Smooth muscle cell (in vitro differentiated cells): ENCODE data around the gene MED23. TPM values are rescaled to one million over a fixed set of nuclear protein-coding genes. Genes with fewer than 3 reads are reported as not detected.

Source experiments
- DNase-seq: peaks from one replicate; lab custom pipeline; 2025; ENCODE audit not compliant: unreplicated experiment; lab: John Stamatoyannopoulos, UW
- H2AFZ ChIP-seq: fragments of 200-600 bp; sonication (generic); 2 replicates; pipeline ENCODE4 v1.6.0; 2016; ENCODE audit warnings: antibody characterized with exemption, low read depth, mild to moderate bottlenecking
- H3F3A ChIP-seq: fragments of 200-600 bp; sonication (generic); 2 replicates; pipeline ENCODE4 v1.6.0; 2017; ENCODE audit warnings: antibody characterized with exemption, low read depth
- H3K27ac ChIP-seq: fragments of 200-600 bp; sonication (generic); 2 replicates; pipeline ENCODE4 v1.5.1; 2016; ENCODE audit warnings: low read depth, mild to moderate bottlenecking
- H3K27me3 ChIP-seq: fragments of 200-600 bp; sonication (generic); 2 replicates; pipeline ENCODE4 v1.6.1; 2016; ENCODE audit warnings: low read depth, mild to moderate bottlenecking
- H3K36me3 ChIP-seq: fragments of 200-600 bp; sonication (generic); 2 replicates; pipeline ENCODE4 v1.5.1; 2016; ENCODE audit warnings: low read depth
- H3K4me1 ChIP-seq: fragments of 200-600 bp; sonication (generic); 2 replicates; pipeline ENCODE4 v1.5.1; 2016; ENCODE audit warnings: low read depth
- H3K4me2 ChIP-seq: fragments of 200-600 bp; sonication (generic); 2 replicates; pipeline ENCODE4 v1.6.0; 2016; ENCODE audit warnings: mild to moderate bottlenecking
- H3K4me3 ChIP-seq: fragments of 200-600 bp; sonication (generic); 2 replicates; pipeline ENCODE4 v1.5.1; 2016; ENCODE audit warnings: mild to moderate bottlenecking
- H3K79me2 ChIP-seq: fragments of 200-600 bp; sonication (generic); 2 replicates; pipeline ENCODE4 v1.6.0; 2016; ENCODE audit warnings: low read depth, mild to moderate bottlenecking
- H3K9ac ChIP-seq: fragments of 200-600 bp; sonication (generic); 2 replicates; pipeline ENCODE4 v1.6.0; 2016; ENCODE audit warnings: low read depth
- H3K9me3 ChIP-seq: fragments of 200-600 bp; sonication (generic); replicated peaks from 2 replicates; pipeline ENCODE4 v1.5.1; 2016; ENCODE audit warnings: low read depth
- H4K20me1 ChIP-seq: fragments of 200-600 bp; sonication (generic); 2 replicates; pipeline ENCODE4 v1.6.0; 2016; ENCODE audit warnings: low read depth
- WGBS: methylation state at CpG from one replicate; pipeline ENCODE4 v1.1.7; 2016; ENCODE audit warnings: low lambda C conversion rate; 5-methylcytosine and 5-hydroxymethylcytosine counted together
- polyA plus RNA-seq: library from polyadenylated mRNA; unstranded; fragments of >200 nt; fragmentation: Nextera tagmentation; extraction: Ambion mirVana; gene quantifications from 2 replicates; pipeline ENCODE4 v1.2.1, GENCODE V29; 2016
- total RNA-seq: library from RNA; depleted of rRNA; stranded (reverse); fragments of >200 nt; gene quantifications from 2 replicates; pipeline ENCODE4 v1.2.3, GENCODE V29; 2014
- TF ChIP-seq, protein P1 (sequence below): fragments of 200-600 bp; sonication (generic); IDR thresholded peaks from 2 replicates; pipeline ENCODE4 v1.5.1; 2017; ENCODE audit warnings: borderline replicate concordance, mild to moderate bottlenecking, antibody characterized with exemption; ENCODE audit not compliant: insufficient read depth, poor library complexity, severe bottlenecking

The MED23 gene
- total and polyA plus RNA-seq, 2 experiments from 2014 or later = 17.1 to 46.4 TPM

DNA sequence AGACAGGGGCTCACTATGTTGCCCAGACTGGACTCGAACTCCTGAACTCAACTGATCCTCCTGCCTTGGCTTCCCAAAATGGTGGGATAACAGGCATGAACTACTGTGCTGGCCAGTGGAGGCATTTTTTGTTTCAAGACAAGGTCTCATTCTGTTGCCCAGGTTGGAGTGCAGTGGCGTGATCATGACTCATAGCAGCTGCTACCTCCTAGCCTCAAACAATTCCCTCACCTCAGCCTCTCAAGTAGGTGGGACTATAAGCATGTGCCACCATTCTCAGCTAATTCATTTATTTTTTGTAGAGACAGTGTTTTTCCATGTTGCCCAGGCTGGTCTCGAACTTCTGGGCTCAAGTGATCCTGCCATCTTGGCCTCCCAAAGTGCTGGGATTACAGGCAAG is 26.3 kb upstream of the MED23 start:
- DNase-seq = no peak
- Histone ChIP-seq H3K4me3 (no peak overlapping the region), H4K20me1 (no peaks in the 10 kb centered on the region), H3K9ac (no peak overlapping the region), H2AFZ (no peak overlapping the region), H3K79me2 (no peaks in the 10 kb centered on the region), H3K27ac (no peak overlapping the region), H3K4me2 (no peak overlapping the region), H3K27me3 (no peaks in the 10 kb centered on the region), H3K4me1 (no peaks in the 10 kb centered on the region), H3K36me3 (no peaks in the 10 kb centered on the region), H3F3A (no peaks in the 10 kb centered on the region), H3K9me3 (no peaks in the 10 kb centered on the region)
- WGBS = 84% methylated on average over 3 of the region's 3 CpGs
- TF ChIP-seq, protein P1, sequence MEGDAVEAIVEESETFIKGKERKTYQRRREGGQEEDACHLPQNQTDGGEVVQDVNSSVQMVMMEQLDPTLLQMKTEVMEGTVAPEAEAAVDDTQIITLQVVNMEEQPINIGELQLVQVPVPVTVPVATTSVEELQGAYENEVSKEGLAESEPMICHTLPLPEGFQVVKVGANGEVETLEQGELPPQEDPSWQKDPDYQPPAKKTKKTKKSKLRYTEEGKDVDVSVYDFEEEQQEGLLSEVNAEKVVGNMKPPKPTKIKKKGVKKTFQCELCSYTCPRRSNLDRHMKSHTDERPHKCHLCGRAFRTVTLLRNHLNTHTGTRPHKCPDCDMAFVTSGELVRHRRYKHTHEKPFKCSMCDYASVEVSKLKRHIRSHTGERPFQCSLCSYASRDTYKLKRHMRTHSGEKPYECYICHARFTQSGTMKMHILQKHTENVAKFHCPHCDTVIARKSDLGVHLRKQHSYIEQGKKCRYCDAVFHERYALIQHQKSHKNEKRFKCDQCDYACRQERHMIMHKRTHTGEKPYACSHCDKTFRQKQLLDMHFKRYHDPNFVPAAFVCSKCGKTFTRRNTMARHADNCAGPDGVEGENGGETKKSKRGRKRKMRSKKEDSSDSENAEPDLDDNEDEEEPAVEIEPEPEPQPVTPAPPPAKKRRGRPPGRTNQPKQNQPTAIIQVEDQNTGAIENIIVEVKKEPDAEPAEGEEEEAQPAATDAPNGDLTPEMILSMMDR = no peak

DNA sequence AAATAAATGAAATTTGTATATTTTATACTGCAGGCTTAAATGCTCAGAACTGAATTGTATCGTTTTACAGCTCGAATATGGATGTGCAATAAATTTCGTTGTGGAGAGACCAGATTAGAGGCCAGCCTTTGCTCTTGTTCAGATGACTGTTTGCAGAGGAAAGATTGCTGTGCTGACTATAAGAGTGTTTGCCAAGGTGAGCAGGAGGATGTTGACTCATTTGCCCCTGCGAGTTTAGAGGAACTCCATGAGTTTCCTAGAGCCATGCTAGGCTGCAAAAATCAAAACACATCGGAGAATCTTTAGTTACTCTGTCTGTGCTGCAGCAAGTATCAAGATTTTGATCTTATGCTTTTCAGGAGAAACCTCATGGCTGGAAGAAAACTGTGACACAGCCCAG is 24.4 kb upstream of the MED23 start:
- H3K9ac ChIP-seq = no peak overlapping the region
- H3K36me3 ChIP-seq = no peaks in the 10 kb centered on the region
- 78% methylated on average over 5 of the region's 5 CpGs for WGBS
- H3K79me2 ChIP-seq = no peaks in the 10 kb centered on the region
- TF ChIP-seq, protein P1 = no peak
- H3K9me3 ChIP-seq = no peaks in the 10 kb centered on the region
- DNase-seq = no peak
- H3K27ac ChIP-seq = no peak overlapping the region
- H2AFZ ChIP-seq = no peak overlapping the region
- no peak overlapping the region for H3K4me2 ChIP-seq
- H3K4me3 ChIP-seq = no peak overlapping the region
- no peaks in the 10 kb centered on the region for H4K20me1 ChIP-seq
- H3K4me1 ChIP-seq = no peaks in the 10 kb centered on the region
- no peaks in the 10 kb centered on the region for H3K27me3 ChIP-seq
- no peaks in the 10 kb centered on the region for H3F3A ChIP-seq

DNA sequence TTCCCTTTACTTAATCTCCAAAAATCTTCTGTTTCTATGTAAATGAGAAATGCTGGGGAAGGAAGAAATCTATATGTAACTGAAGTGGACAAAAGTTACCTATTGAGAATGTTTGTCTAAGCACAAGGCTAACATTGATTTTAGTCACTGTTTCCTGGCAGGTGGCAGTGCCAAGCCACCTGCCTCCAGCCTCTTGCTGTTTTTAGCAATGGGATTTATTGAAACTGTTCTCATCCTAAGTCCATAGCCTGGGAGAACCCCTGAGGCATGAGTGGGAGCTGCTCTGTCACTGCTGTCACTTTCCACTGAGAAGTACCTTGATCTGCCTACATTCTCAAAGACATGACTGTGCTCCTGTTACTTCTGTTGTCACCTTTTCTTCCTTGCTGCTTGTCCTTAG is 23.7 kb upstream of the MED23 start:
- H3K9ac ChIP-seq = no peak overlapping the region
- no peak overlapping the region for H3K4me2 ChIP-seq
- no peaks in the 10 kb centered on the region for H3K36me3 ChIP-seq
- H3K79me2 ChIP-seq = no peaks in the 10 kb centered on the region
- H3K4me1 ChIP-seq = no peaks in the 10 kb centered on the region
- DNase-seq = no peak
- H3F3A ChIP-seq = no peaks in the 10 kb centered on the region
- H3K27ac ChIP-seq = no peak overlapping the region
- H3K4me3 ChIP-seq = no peak overlapping the region
- H3K27me3 ChIP-seq = no peaks in the 10 kb centered on the region
- TF ChIP-seq, protein P1 = no peak
- H3K9me3 ChIP-seq = no peaks in the 10 kb centered on the region
- H2AFZ ChIP-seq = no peak overlapping the region
- H4K20me1 ChIP-seq = no peaks in the 10 kb centered on the region

DNA sequence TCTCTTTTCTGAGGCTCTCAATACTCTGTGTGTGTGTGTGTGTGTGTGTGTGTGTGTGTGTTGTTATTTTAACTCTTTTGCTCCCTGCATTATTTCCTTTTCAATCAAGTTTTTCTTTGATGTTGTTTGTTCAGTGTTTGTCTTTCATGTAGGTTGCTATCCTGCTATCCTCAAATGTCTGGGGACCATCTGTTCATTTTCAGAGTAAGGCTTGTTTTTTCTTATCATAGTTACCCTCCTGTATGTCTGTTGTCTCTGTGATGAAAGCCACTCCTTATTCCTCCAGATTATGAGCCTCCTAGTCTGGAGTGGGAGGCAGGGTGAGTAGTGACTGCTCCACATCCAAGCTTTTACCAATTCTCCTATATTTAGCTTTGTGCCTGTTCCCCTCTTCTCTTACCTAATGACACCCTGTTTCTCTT is 18.2 kb upstream of the MED23 start:
- DNase-seq = no peak
- H3K27ac ChIP-seq = no peak overlapping the region
- no peak overlapping the region for H3K4me3 ChIP-seq
- no peak overlapping the region for H3K4me2 ChIP-seq
- H3K79me2 ChIP-seq = no peaks in the 10 kb centered on the region
- no peaks in the 10 kb centered on the region for H3K4me1 ChIP-seq
- H2AFZ ChIP-seq = no peak overlapping the region
- H3F3A ChIP-seq = no peaks in the 10 kb centered on the region
- H4K20me1 ChIP-seq = no peaks in the 10 kb centered on the region
- H3K27me3 ChIP-seq = no peaks in the 10 kb centered on the region
- no peaks in the 10 kb centered on the region for H3K9me3 ChIP-seq
- H3K36me3 ChIP-seq = no peaks in the 10 kb centered on the region
- H3K9ac ChIP-seq = no peak overlapping the region
- TF ChIP-seq, protein P1 = no peak
